ENCODE data around the gene DDX1.

GRCh38 chr2:15627817-15628684 is 36.4 kb downstream of the DDX1 start:
- no peak for TF ChIP-seq POLR2A (IDR thresholded peaks at IDR 0.05)
- no peak for TF ChIP-seq CTCF (IDR thresholded peaks at IDR 0.05 in 8 of 11, conservative IDR thresholded peaks at IDR 0.05 in 3 of 11)
- TF ChIP-seq POLR2AphosphoS5 (IDR thresholded peaks at IDR 0.05): no peak

All from spleen (tissue), 7 donors.